Measurements from ENCODE around the gene CRABP1. TPM values are rescaled to one million over a fixed set of nuclear protein-coding genes. Genes with fewer than 3 reads are reported as not detected.
A peak's percentile ranks its signal among the peaks of the same experiment; 100 is the strongest.

Gene CRABP1
- total and polyA plus RNA-seq, 4 experiments from 2014 or later, result not detected

GRCh38 chr15:78360958-78361718 is 21.0 kb downstream of the CRABP1 start:
- intact Hi-C loops (cut with micrococcal nuclease), result no loop called here
- POLR2A ChIA-PET (ENCODE audit: partially characterized antibody), result no interaction called here
- no peak overlapping the region for H3K4me3 Mint-ChIP-seq
- no peaks in the 10 kb centered on the region for H3K9me3 Mint-ChIP-seq
- Histone ChIP-seq H3K4me3 (ENCODE audit: low read length in 2 of 2) (no peak overlapping the region), H3K36me3 (ENCODE audit: insufficient read depth, low read length) (no peaks in the 10 kb centered on the region), H3K9me3 (ENCODE audit: control insufficient read depth in 1 of 2, low read length in 2 of 2) (no peaks in the 10 kb centered on the region), H3K4me1 (ENCODE audit: insufficient read depth, low read length) (no peaks in the 10 kb centered on the region), H3K27ac (ENCODE audit: low read depth, low read length) (no peak overlapping the region), H3K27me3 (ENCODE audit: insufficient read depth, low read length) (no peaks in the 10 kb centered on the region)
- CTCF ChIA-PET (ENCODE audit: partially characterized antibody), result no interaction called here
- H3K27me3 Mint-ChIP-seq, result peaks cover 1 to 10% of the 10 kb centered on the region in 2 donors
- no peaks in the 10 kb centered on the region for H3K36me3 Mint-ChIP-seq
- H3K4me1 Mint-ChIP-seq, result no peaks in the 10 kb centered on the region
- DNase-seq, result no peak
- peak overlapping the region in 1 of 7 donors; percentile 85 for H3K27ac Mint-ChIP-seq

GRCh38 chr15:78361771-78362506 is 21.8 kb downstream of the CRABP1 start:
- H3K27ac ChIP-seq (ENCODE audit: low read depth, low read length), result no peak overlapping the region
- no peak overlapping the region for H3K4me3 ChIP-seq (ENCODE audit: low read length in 2 of 2)
- DNase-seq, result no peak
- H3K4me1 ChIP-seq (ENCODE audit: insufficient read depth, low read length), result no peaks in the 10 kb centered on the region
- Mint-ChIP-seq H3K4me1 (no peaks in the 10 kb centered on the region), H3K4me3 (no peak overlapping the region), H3K27me3 (peaks cover 2 to 11% of the 10 kb centered on the region in 2 donors), H3K36me3 (no peaks in the 10 kb centered on the region), H3K9me3 (no peaks in the 10 kb centered on the region), H3K27ac (no peak overlapping the region)
- ChIA-PET POLR2A (ENCODE audit: partially characterized antibody) (no interaction called here), CTCF (ENCODE audit: partially characterized antibody) (interaction anchor here (0.6 kb wide), 1 partner anchor 212 kb away, joined by 4 read pairs; no protein-coding TSS in a partner anchor)
- no peaks in the 10 kb centered on the region for H3K27me3 ChIP-seq (ENCODE audit: insufficient read depth, low read length)
- no peaks in the 10 kb centered on the region for H3K9me3 ChIP-seq (ENCODE audit: control insufficient read depth in 1 of 2, low read length in 2 of 2)
- intact Hi-C loops (cut with micrococcal nuclease), result no loop called here
- H3K36me3 ChIP-seq (ENCODE audit: insufficient read depth, low read length), result no peaks in the 10 kb centered on the region

- no peak overlapping the region for H3K4me3 Mint-ChIP-seq
- no peaks in the 10 kb centered on the region for H3K36me3 Mint-ChIP-seq
- no peak overlapping the region for H3K4me3 ChIP-seq (ENCODE audit: low read length in 2 of 2)
- DNase-seq, result no peak
- H3K9me3 ChIP-seq (ENCODE audit: control insufficient read depth in 1 of 2, low read length in 2 of 2), result no peaks in the 10 kb centered on the region
- no peaks in the 10 kb centered on the region for H3K4me1 Mint-ChIP-seq
- ChIA-PET POLR2A (ENCODE audit: partially characterized antibody) (no interaction called here), CTCF (ENCODE audit: partially characterized antibody) (interaction anchor here (0.6 kb wide), 1 partner anchor 212 kb away, joined by 4 read pairs; no protein-coding TSS in a partner anchor)
- H3K27ac Mint-ChIP-seq, result no peak overlapping the region
- no peaks in the 10 kb centered on the region for H3K36me3 ChIP-seq (ENCODE audit: insufficient read depth, low read length)
- no peaks in the 10 kb centered on the region for H3K9me3 Mint-ChIP-seq
- intact Hi-C loops (cut with micrococcal nuclease), result no loop called here
- H3K27me3 ChIP-seq (ENCODE audit: insufficient read depth, low read length), result no peaks in the 10 kb centered on the region
- H3K27ac ChIP-seq (ENCODE audit: low read depth, low read length), result no peak overlapping the region
- H3K27me3 Mint-ChIP-seq, result peaks cover 3 to 13% of the 10 kb centered on the region in 2 donors
- no peaks in the 10 kb centered on the region for H3K4me1 ChIP-seq (ENCODE audit: insufficient read depth, low read length)
Measured at GRCh38 chr15:78362716-78363380, 22.7 kb downstream of the CRABP1 start.

DNA sequence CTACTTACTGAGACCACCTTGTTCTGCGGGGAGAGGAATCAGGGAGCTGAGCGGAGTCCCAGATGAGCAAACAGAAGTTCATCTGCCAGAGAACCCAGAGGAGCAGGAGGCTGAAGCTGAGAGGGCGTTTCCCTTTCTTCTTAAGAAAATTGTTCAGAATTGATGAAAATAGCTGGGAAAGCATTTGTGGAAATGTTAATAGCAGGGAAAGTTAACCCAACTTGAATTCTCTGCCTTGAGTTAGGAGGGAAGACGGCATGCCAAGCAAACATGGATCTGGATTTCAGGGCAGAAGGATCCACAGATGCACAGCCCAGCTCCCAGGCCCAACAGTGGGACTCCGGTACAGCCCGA is 23.2 kb downstream of the CRABP1 start:
- Mint-ChIP-seq H3K4me3 (no peak overlapping the region), H3K27me3 (peaks cover 3 to 11% of the 10 kb centered on the region in 2 donors), H3K36me3 (no peaks in the 10 kb centered on the region), H3K4me1 (no peaks in the 10 kb centered on the region), H3K9me3 (no peaks in the 10 kb centered on the region), H3K27ac (no peak overlapping the region)
- intact Hi-C loops (cut with micrococcal nuclease), result no loop called here
- Histone ChIP-seq H3K36me3 (ENCODE audit: insufficient read depth, low read length) (no peaks in the 10 kb centered on the region), H3K4me3 (ENCODE audit: low read length in 2 of 2) (no peak overlapping the region), H3K27ac (ENCODE audit: low read depth, low read length) (no peak overlapping the region), H3K9me3 (ENCODE audit: control insufficient read depth in 1 of 2, low read length in 2 of 2) (no peaks in the 10 kb centered on the region), H3K4me1 (ENCODE audit: insufficient read depth, low read length) (no peaks in the 10 kb centered on the region), H3K27me3 (ENCODE audit: insufficient read depth, low read length) (no peaks in the 10 kb centered on the region)
- no peak for DNase-seq
- ChIA-PET POLR2A (ENCODE audit: partially characterized antibody) (no interaction called here), CTCF (ENCODE audit: partially characterized antibody) (no interaction called here)

- no peaks in the 10 kb centered on the region for H3K36me3 ChIP-seq (ENCODE audit: insufficient read depth, low read length)
- H3K27me3 ChIP-seq (ENCODE audit: insufficient read depth, low read length), result no peaks in the 10 kb centered on the region
- H3K27ac ChIP-seq (ENCODE audit: low read depth, low read length), result no peak overlapping the region
- no peak for DNase-seq
- Mint-ChIP-seq H3K9me3 (no peaks in the 10 kb centered on the region), H3K27ac (no peak overlapping the region), H3K36me3 (no peaks in the 10 kb centered on the region), H3K4me1 (no peaks in the 10 kb centered on the region), H3K27me3 (peaks cover 2 to 11% of the 10 kb centered on the region in 2 donors), H3K4me3 (no peak overlapping the region)
- H3K4me3 ChIP-seq (ENCODE audit: low read length in 2 of 2), result no peak overlapping the region
- no peaks in the 10 kb centered on the region for H3K4me1 ChIP-seq (ENCODE audit: insufficient read depth, low read length)
- no peaks in the 10 kb centered on the region for H3K9me3 ChIP-seq (ENCODE audit: control insufficient read depth in 1 of 2, low read length in 2 of 2)
- POLR2A ChIA-PET (ENCODE audit: partially characterized antibody), result no interaction called here
- intact Hi-C loops (cut with micrococcal nuclease), result no loop called here
- CTCF ChIA-PET (ENCODE audit: partially characterized antibody), result no interaction called here
Measured at GRCh38 chr15:78364233-78364632, 24.1 kb downstream of the CRABP1 start.

- intact Hi-C loops (cut with micrococcal nuclease), result no loop called here
- no peaks in the 10 kb centered on the region for H3K4me1 Mint-ChIP-seq
- no peak overlapping the region for H3K27ac Mint-ChIP-seq
- H3K27ac ChIP-seq (ENCODE audit: low read depth, low read length), result no peak overlapping the region
- DNase-seq, result no peak
- H3K4me3 Mint-ChIP-seq, result no peak overlapping the region
- no peaks in the 10 kb centered on the region for H3K4me1 ChIP-seq (ENCODE audit: insufficient read depth, low read length)
- H3K27me3 ChIP-seq (ENCODE audit: insufficient read depth, low read length), result no peaks in the 10 kb centered on the region
- H3K27me3 Mint-ChIP-seq, result peaks cover 3 to 12% of the 10 kb centered on the region in 2 donors
- no peaks in the 10 kb centered on the region for H3K36me3 Mint-ChIP-seq
- H3K36me3 ChIP-seq (ENCODE audit: insufficient read depth, low read length), result no peaks in the 10 kb centered on the region
- no peaks in the 10 kb centered on the region for H3K9me3 ChIP-seq (ENCODE audit: control insufficient read depth in 1 of 2, low read length in 2 of 2)
- ChIA-PET CTCF (ENCODE audit: partially characterized antibody) (no interaction called here), POLR2A (ENCODE audit: partially characterized antibody) (interaction anchor here (1.3 kb wide), 1 partner anchor 20 kb away, joined by 3 read pairs; no protein-coding TSS in a partner anchor)
- H3K9me3 Mint-ChIP-seq, result no peaks in the 10 kb centered on the region
- no peak overlapping the region for H3K4me3 ChIP-seq (ENCODE audit: low read length in 2 of 2)
Measured at GRCh38 chr15:78365917-78366316, 25.8 kb downstream of the CRABP1 start.

DNA sequence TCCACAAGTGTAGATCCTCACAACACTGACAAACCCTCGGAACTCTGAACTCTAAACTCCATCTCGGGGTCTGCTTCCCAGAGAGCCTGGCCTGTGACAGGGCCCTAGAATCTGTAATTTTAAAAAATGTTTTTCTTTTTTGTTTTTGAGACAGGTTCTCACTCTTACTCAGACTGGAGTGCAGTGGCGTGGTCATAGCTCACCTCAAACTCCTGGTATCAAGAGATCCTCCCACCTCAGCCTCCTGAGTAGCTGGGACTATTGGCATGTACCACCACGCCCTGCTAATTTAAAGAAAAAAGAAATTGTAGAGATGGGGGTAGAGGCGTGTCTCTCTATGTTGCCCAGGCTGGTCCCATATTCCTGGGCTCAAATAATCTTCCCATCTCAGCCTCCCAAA is 26.2 kb downstream of the CRABP1 start:
- CTCF ChIA-PET (ENCODE audit: partially characterized antibody), result no interaction called here
- no peaks in the 10 kb centered on the region for H3K4me1 Mint-ChIP-seq

More for the DNA sequence above, 26.2 kb downstream of the CRABP1 start:
- Histone ChIP-seq H3K9me3 (ENCODE audit: control insufficient read depth in 1 of 2, low read length in 2 of 2) (no peaks in the 10 kb centered on the region), H3K4me1 (ENCODE audit: insufficient read depth, low read length) (no peaks in the 10 kb centered on the region), H3K36me3 (ENCODE audit: insufficient read depth, low read length) (no peaks in the 10 kb centered on the region), H3K27me3 (ENCODE audit: insufficient read depth, low read length) (no peaks in the 10 kb centered on the region), H3K27ac (ENCODE audit: low read depth, low read length) (no peak overlapping the region), H3K4me3 (ENCODE audit: low read length in 2 of 2) (no peak overlapping the region)
- no peak overlapping the region for H3K4me3 Mint-ChIP-seq
- DNase-seq, result no peak
- intact Hi-C loops (cut with micrococcal nuclease), result no loop called here
- H3K27me3 Mint-ChIP-seq, result peaks cover 3 to 12% of the 10 kb centered on the region in 2 donors
- H3K27ac Mint-ChIP-seq, result no peak overlapping the region
- POLR2A ChIA-PET (ENCODE audit: partially characterized antibody), result interaction anchor here (1.3 kb wide), 1 partner anchor 21 kb away, joined by 3 read pairs; no protein-coding TSS in a partner anchor
- H3K9me3 Mint-ChIP-seq, result no peaks in the 10 kb centered on the region
- H3K36me3 Mint-ChIP-seq, result no peaks in the 10 kb centered on the region
